Testis (tissue), 2 donors: ENCODE results near the gene ARHGAP30.

ENCODE experiments used
- CTCF ChIP-seq, 3 experiments: fragments of 450-650 bp in 2 of 3; fragments of 200-600 bp in 1 of 3; sonication (generic) in 1 of 3; IDR thresholded peaks; one replicate each; pipeline ENCODE4 v1.5.1; 2016 to 2019; ENCODE audit warnings: antibody characterized with exemption in 3 of 3, mild to moderate bottlenecking in 2 of 3, moderate library complexity in 1 of 3
- POLR2A ChIP-seq: fragments of 450-650 bp; IDR thresholded peaks from one replicate; pipeline ENCODE4 v1.6.1; 2017; ENCODE audit warnings: antibody characterized with exemption, mild to moderate bottlenecking, moderate library complexity

- no peak for TF ChIP-seq CTCF (IDR thresholded peaks at IDR 0.05)
- no peak for TF ChIP-seq POLR2A
Observed at GRCh38 chr1:161072751-161073449, 3.2 kb upstream of the ARHGAP30 start.
